ENCODE data around the gene GRID1.

DNA sequence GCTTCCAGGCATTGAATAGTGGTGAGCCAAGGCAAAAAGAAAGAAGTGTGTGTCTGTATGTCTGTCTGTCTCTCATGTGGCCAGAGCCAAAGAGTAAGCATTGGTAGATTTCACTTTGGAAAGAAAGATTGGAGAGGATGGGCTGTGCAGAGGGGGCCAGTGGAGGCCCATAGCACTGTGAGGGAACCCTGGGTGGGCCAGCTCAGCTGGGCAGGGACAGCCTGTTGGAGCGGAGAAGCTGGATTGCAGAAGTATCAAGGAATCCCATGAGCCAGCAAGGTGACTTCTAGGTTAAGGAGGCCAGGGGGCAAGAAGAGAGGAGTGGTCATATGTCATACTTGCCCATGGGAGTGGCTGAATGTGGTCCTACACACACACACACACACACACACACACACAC lies 1.5 kb upstream of the GRID1 start:
- no peak for TF ChIP-seq POLR2AphosphoS5 (IDR thresholded peaks at IDR 0.05; ENCODE audit: insufficient read depth in 1 of 2, low read depth in 1 of 2)
- no peak for TF ChIP-seq CTCF (IDR thresholded peaks at IDR 0.05)
